Measurements from ENCODE around the gene GAREM1.

DNA sequence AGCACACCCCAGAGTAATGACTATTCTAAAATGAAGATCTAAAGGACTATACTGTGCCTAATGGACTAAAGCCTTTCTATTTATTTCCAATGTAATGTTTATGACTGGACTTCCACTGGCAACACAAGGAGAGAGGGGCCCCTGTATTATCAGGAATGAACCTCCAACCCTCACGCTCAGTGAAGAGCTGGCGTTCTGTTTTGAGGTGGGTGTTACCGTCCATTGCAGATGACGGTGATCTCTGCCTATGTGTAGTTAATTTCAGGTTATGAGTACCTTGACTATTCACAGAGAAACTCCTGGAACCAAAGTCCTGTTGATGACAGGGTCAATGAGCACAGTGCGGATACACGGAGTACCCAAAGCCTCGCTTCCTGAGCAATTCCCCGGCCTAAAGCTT is 195.5 kb downstream of the GAREM1 start:
- TF ChIP-seq CTCF (IDR thresholded peaks at IDR 0.05) (no peak), POLR2A (IDR thresholded peaks at IDR 0.05) (no peak)
